NOMO-1 treated with DMSO at 0.1 percent for 48 hours (cell line): Measurements from ENCODE around the gene CLEC10A.

Source experiments
- DNase-seq: peaks from one replicate; lab custom pipeline; 2025; ENCODE audit not compliant: unreplicated experiment; lab: John Stamatoyannopoulos, UW

Gene CLEC10A

GRCh38 chr17:7042501-7043181 is 37.4 kb downstream of the CLEC10A start:
- DNase-seq, result no peak

- DNase-seq, result no peak
Observed at GRCh38 chr17:7041607-7042500, 38.2 kb downstream of the CLEC10A start.

GRCh38 chr17:7039832-7040231 is 40.2 kb downstream of the CLEC10A start:
- no peak for DNase-seq

GRCh38 chr17:7038025-7038862 is 41.8 kb downstream of the CLEC10A start:
- no peak for DNase-seq

GRCh38 chr17:7035591-7036368 is 44.3 kb downstream of the CLEC10A start, which contains the start of gene SLC16A13:
TSS of gene SLC16A13 (plus strand) at chr17:7036015. CDS start at chr17:7036383, 368 bp downstream.
- peak; percentile 98 for DNase-seq

GRCh38 chr17:7034955-7035590 is 45.0 kb downstream of the CLEC10A start:
- DNase-seq, result peak; percentile 47

- no peak for DNase-seq
Observed at GRCh38 chr17:7029659-7030058, 50.4 kb downstream of the CLEC10A start.

GRCh38 chr17:7029096-7029495 is 51.0 kb downstream of the CLEC10A start:
- DNase-seq, result no peak

- DNase-seq, result no peak
Observed at GRCh38 chr17:7027335-7027734, 52.7 kb downstream of the CLEC10A start.

- DNase-seq, result no peak
Observed at GRCh38 chr17:7026471-7027115, 53.5 kb downstream of the CLEC10A start.

GRCh38 chr17:7025245-7025644 is 54.8 kb downstream of the CLEC10A start:
- DNase-seq, result no peak
